IPS-18a (cell line): ENCODE data around the gene SPRY4.
A peak's percentile ranks its signal among the peaks of the same experiment; 100 is the strongest.

ENCODE experiments used
- H3K27ac ChIP-seq: one replicate; pipeline ENCODE4 v1.5.1; 2013; ENCODE audit warnings: low read length
- H3K27me3 ChIP-seq: one replicate; pipeline ENCODE4 v1.6.1; 2013; ENCODE audit warnings: mild to moderate bottlenecking, low read length; ENCODE audit not compliant: control insufficient read depth, insufficient read depth
- H3K36me3 ChIP-seq: one replicate; pipeline ENCODE4 v1.6.1; 2013; ENCODE audit warnings: low read depth, low read length; ENCODE audit not compliant: control insufficient read depth
- H3K4me1 ChIP-seq: one replicate; pipeline ENCODE4 v1.6.1; 2013; ENCODE audit warnings: low read depth, low read length; ENCODE audit not compliant: control insufficient read depth
- H3K4me3 ChIP-seq: one replicate; pipeline ENCODE4 v1.5.1; 2013; ENCODE audit warnings: low read length
- H3K9ac ChIP-seq: one replicate; pipeline ENCODE4 v1.6.1; 2013; ENCODE audit warnings: mild to moderate bottlenecking, low read length, moderate library complexity
- H3K9me3 ChIP-seq: one replicate; pipeline ENCODE4 v1.6.1; 2013; ENCODE audit warnings: low read depth, low read length; ENCODE audit not compliant: control insufficient read depth

Gene SPRY4

DNA sequence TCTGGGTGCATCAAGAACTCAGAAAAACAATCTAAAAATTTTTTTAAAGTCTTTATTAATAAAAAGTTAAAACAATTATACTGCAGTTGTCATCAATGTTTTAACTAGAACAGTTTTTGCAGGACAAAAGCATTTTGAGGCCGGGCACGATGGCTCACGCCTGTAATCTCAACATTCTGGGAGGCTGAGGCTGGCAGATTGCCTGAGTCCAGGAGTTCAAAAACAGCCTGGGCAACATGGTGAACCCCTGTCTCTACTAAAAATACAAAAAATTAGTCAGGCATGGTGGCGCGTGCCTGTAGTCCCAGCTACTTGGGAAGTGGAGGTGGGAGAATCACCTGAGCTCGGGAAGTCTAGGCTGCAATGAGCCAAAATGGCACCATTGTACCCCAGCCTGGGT is 5.2 kb upstream of the SPRY4 start:
- no peaks in the 10 kb centered on the region for H3K27me3 ChIP-seq
- H3K9me3 ChIP-seq: no peaks in the 10 kb centered on the region
- H3K27ac ChIP-seq: no peak overlapping the region
- H3K4me3 ChIP-seq: no peak overlapping the region
- no peaks in the 10 kb centered on the region for H3K36me3 ChIP-seq
- H3K4me1 ChIP-seq: peaks cover 26% of the 10 kb centered on the region
- no peak overlapping the region for H3K9ac ChIP-seq

DNA sequence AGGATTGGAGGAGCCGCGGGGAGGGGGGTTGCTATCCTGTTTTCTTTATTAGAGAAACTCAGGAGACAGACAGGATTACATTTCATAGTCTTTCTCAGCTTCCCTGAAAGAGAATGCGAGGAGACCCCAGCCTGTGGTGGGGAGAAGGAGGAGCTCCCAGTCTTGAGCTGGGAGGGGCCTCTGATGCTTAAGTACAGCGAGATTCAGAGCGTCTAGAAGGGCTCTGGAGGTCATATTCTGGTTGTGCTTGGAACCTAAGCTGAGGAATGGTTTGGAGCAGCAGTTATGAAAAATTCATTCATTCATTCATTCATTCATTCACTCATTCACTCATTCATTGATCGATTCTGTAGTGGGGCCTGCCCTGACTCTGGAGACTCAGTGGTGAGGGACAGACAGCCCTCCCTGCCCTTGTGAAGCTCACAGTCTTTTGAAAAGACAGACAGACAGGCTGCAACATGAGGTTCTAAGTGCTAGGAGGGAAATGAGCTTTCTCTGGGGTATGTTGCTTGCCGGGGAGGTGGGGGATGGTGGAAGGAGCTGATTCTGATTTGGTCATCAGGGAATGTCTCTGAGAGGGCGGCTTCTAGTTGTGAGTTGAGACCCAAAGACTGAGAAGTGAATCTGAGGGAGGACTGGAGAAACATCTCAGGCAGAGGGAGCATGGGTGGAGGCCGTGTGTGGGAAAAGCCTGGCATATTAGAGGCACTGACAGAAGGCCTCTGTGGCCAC is 2.5 kb upstream of the SPRY4 start:
- H3K27ac ChIP-seq: peak overlapping the region; percentile 52

GRCh38 chr5:142326480-142326938 is 1.7 kb upstream of the SPRY4 start:
- Histone ChIP-seq H3K9ac (peak overlapping the region; percentile 90), H3K4me1 (peaks cover 25% of the 10 kb centered on the region), H3K4me3 (peak overlapping the region; percentile 93), H3K27me3 (no peaks in the 10 kb centered on the region), H3K27ac (peak overlapping the region; percentile 92), H3K36me3 (peaks cover 3% of the 10 kb centered on the region), H3K9me3 (no peaks in the 10 kb centered on the region)

More for the DNA sequence above, 2.5 kb upstream of the SPRY4 start:
- Histone ChIP-seq H3K27me3 (no peaks in the 10 kb centered on the region), H3K9ac (peak overlapping the region; percentile 90), H3K9me3 (no peaks in the 10 kb centered on the region), H3K4me3 (peak overlapping the region; percentile 93), H3K36me3 (peaks cover 3% of the 10 kb centered on the region), H3K4me1 (peaks cover 20% of the 10 kb centered on the region)

DNA sequence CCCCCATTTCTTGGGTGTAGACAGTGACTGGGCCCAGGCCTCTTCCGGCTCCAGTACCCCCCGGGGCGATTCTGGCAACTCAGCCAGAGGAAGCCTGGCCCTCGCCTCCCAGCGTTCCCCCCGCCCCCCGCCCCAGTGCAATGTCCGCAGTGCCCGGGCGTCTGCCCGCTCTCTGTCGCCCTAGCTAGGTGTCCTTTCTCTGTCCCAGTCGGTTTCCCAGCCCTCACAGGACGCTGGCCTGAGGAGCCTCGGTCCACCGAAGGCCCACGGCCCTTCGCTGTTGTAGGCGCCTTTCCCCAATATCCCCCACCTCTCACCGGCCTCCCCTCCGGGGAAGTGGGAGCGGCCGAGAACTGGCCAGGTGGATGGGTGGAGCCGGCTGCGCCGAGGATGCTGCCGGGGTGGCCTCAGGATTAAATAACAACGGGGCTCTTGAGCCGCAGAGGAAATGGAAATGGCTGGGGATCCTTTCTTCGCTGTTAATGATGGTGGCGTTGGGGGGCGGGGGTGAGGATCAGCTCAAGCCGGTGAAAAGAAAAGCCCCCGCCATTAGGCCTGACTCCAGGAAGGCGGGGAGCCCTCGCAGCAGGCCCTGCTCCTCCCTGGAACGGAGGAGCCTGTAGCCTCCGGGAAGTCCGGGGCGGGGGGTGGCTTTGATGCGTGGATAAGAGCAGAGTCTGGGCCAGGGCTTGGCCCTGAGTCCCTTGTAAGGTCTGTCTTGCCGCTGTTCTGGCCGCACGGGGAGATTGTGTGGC is 1.1 kb upstream of the SPRY4 start:
- H3K36me3 ChIP-seq: peaks cover 3% of the 10 kb centered on the region
- no peaks in the 10 kb centered on the region for H3K27me3 ChIP-seq
- H3K9me3 ChIP-seq: no peaks in the 10 kb centered on the region
- H3K4me3 ChIP-seq: peak overlapping the region; percentile 93
- H3K4me1 ChIP-seq: peaks cover 30% of the 10 kb centered on the region
- H3K27ac ChIP-seq: peak overlapping the region; percentile 92
- H3K9ac ChIP-seq: peak overlapping the region; percentile 90

GRCh38 chr5:142324136-142324870 is 518 bp downstream of the SPRY4 start:
- H3K4me1 ChIP-seq: peaks cover 42% of the 10 kb centered on the region
- no peaks in the 10 kb centered on the region for H3K27me3 ChIP-seq
- H3K4me3 ChIP-seq: peak overlapping the region; percentile 93
- peaks cover 5% of the 10 kb centered on the region for H3K36me3 ChIP-seq
- no peaks in the 10 kb centered on the region for H3K9me3 ChIP-seq
- H3K9ac ChIP-seq: peak overlapping the region; percentile 90
- H3K27ac ChIP-seq: peak overlapping the region; percentile 25

DNA sequence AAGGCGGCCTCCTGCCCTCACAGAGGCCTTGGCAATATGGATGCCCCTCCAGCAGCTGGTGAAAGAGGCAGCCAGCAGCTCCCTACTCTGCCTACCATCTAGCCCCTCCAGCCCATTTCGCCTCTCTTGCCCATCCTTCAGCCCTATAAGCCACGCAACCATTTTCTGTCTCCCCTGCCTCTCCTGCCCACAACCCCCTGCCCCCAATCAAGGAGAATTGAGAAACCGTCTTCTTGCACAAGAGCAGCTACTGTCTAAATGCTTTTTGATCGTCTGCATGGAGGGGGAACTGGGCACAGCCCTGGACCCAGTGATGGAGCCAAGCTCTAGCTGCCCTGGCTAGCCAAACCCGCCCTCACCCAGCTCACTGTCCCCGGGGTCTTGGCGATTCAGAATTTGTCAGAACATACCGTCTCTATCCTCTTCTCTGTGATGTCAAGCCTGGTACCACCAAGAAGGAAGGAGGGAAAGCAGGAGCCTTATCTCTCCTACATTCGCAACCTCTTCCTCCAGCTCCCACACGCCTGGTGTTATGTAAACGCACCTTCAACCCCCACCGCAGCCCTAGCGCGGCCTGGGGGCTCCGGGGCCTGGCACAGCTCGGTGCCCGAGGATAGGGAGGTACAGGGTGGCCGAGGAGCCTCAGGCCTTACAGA is 1.2 kb downstream of the SPRY4 start:
- Histone ChIP-seq H3K9ac (peak overlapping the region; percentile 90), H3K27ac (no peak overlapping the region), H3K27me3 (no peaks in the 10 kb centered on the region), H3K36me3 (peaks cover 9% of the 10 kb centered on the region), H3K4me3 (peak overlapping the region; percentile 93), H3K4me1 (peaks cover 47% of the 10 kb centered on the region), H3K9me3 (no peaks in the 10 kb centered on the region)

DNA sequence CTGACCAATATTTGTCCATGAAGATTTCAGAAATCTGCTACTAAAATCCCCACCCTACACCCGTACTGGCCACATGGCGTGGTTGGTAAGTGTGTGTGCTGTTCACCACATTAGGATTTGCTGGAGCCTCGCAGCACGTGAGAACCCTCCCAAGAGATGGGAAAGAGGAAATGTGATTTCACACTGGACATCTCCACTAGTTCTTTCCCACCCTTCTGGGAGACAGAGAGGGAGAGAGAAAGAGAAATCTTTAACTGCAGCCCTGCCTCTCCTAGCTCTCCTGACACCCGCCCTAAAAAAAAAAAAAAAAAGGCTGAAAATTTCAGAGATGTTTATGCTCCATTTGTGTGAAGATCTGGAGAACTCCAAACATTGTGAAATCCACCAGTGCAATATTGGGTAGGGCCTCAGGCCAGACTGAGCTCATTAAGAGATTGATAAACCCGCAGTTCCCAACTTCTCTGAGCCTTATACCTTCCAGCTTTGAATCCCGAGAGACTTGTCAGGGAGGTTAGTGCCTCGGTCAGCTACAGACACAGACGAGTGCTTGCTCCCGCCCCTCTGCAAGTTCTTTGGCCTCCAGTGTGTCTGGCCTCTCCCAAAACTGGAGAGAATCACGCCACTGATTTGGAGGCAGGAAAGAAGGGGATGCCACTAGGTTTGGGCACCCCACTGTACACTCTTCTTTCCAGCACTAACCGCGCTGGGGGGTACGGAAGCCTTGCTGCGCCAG is 1.9 kb downstream of the SPRY4 start:
- Histone ChIP-seq H3K4me3 (peak overlapping the region; percentile 93), H3K27ac (no peak overlapping the region), H3K9ac (peak overlapping the region; percentile 90), H3K9me3 (no peaks in the 10 kb centered on the region), H3K27me3 (no peaks in the 10 kb centered on the region), H3K4me1 (peaks cover 44% of the 10 kb centered on the region), H3K36me3 (peaks cover 10% of the 10 kb centered on the region)

DNA sequence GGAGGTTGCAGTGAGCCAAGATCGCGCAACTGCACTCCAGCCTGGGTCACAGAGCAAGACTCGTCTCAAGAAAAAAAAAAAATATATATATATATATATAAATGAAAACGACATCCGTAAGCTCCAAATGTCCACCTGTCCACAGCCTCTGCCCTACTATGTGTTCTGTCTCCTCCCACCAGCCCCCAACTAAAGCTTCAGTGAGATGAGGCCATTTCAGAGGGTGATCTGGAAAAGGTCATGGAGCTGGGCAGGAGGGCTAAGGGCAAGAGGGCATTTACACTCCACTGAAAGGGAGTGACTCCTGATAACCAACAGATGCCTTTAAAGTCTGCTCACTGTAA is 2.4 kb downstream of the SPRY4 start:
- Histone ChIP-seq H3K4me1 (peaks cover 44% of the 10 kb centered on the region), H3K36me3 (peaks cover 15% of the 10 kb centered on the region), H3K4me3 (peak overlapping the region; percentile 93), H3K9me3 (no peaks in the 10 kb centered on the region), H3K27me3 (no peaks in the 10 kb centered on the region), H3K27ac (no peak overlapping the region), H3K9ac (peak overlapping the region; percentile 90)

DNA sequence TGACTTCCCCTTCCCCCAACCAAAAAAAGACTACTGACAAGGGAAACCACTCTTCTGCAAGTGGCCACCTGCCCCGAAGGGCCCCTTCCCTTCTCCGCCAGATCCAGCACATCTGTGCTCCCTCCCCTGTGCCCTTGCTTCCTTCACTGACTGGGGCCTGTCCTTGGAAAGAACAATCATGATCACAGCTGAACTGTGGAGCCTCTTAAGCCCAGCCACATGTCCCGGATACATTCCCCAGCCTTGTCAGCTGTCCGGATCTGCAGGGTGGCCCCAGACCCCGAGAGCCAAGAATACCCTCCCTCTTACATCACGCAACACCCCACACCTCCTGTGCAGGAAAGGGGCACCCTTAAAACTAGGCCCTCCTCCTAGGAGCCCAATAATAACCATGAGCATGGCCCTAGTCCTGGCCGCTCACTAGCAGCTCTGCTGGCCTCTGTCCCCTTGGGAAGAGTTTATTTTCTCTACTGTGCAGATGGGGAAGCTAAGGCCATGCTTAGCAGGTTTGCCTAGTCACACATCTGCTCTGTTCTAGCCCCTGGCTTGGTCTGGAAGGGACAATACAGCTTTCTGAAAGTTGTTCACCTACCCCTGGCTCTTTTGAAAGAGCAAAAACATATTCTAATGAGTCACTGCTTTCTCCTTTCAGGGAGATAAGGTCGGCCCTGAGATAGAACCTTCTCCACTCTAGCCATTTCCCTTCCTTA is 3.8 kb downstream of the SPRY4 start:
- Histone ChIP-seq H3K27ac (no peak overlapping the region), H3K4me1 (peaks cover 46% of the 10 kb centered on the region), H3K4me3 (peak overlapping the region; percentile 93), H3K9me3 (no peaks in the 10 kb centered on the region), H3K36me3 (peaks cover 27% of the 10 kb centered on the region), H3K9ac (peak overlapping the region; percentile 30), H3K27me3 (no peaks in the 10 kb centered on the region)

GRCh38 chr5:142320430-142320738 is 4.4 kb downstream of the SPRY4 start:
- Histone ChIP-seq H3K4me1 (peaks cover 47% of the 10 kb centered on the region), H3K4me3 (peak overlapping the region; percentile 93), H3K27ac (no peak overlapping the region)

More at GRCh38 chr5:142320430-142320738, 4.4 kb downstream of the SPRY4 start:
- Histone ChIP-seq H3K36me3 (peaks cover 30% of the 10 kb centered on the region), H3K9me3 (no peaks in the 10 kb centered on the region), H3K27me3 (no peaks in the 10 kb centered on the region), H3K9ac (peak overlapping the region; percentile 28)
